Measurements from ENCODE around the gene LRRIQ3.

LRRIQ3 gene

GRCh38 chr1:74005533-74005932 lies 192.4 kb downstream of the LRRIQ3 start:
- no peaks in the 10 kb centered on the region for H3K9me3 ChIP-seq (ENCODE audit: insufficient read depth, low read length, severe bottlenecking)
- H3K9ac ChIP-seq (ENCODE audit: low read depth, low read length), result no peak overlapping the region
- H3K79me2 ChIP-seq (ENCODE audit: insufficient read depth, low read length), result no peaks in the 10 kb centered on the region
- no peak for ATAC-seq (ENCODE audit: insufficient read depth, low read depth)
- H3K4me1 ChIP-seq (ENCODE audit: insufficient read depth, low read length), result peaks cover 11% of the 10 kb centered on the region
- 0 out of 2 replicates have a peak overlapping the region, but pooled peaks have one; percentile 25 for H2AFZ ChIP-seq (ENCODE audit: low read depth, low read length)
- TF ChIP-seq EZH2 (IDR thresholded peaks at IDR 0.05; ENCODE audit: borderline replicate concordance, low read depth, low read length, severe bottlenecking) (no peak), CTCF (IDR thresholded peaks at IDR 0.05; ENCODE audit: borderline replicate concordance, extremely low read depth, low read length, poor library complexity, severe bottlenecking) (no peak)
- no peak for DNase-seq
- no peak overlapping the region for H3K4me2 ChIP-seq (ENCODE audit: insufficient read depth, low read length)
- no peak overlapping the region for H3K4me3 ChIP-seq (ENCODE audit: low read depth in 1 of 2, low read length in 2 of 2)
- no peaks in the 10 kb centered on the region for H4K20me1 ChIP-seq (ENCODE audit: insufficient read depth, low read length)
- no peak overlapping the region for H3K27ac ChIP-seq (ENCODE audit: low read length)
- H3K27me3 ChIP-seq (ENCODE audit: insufficient read depth, low read length, poor library complexity), result no peaks in the 10 kb centered on the region
- H3K36me3 ChIP-seq (ENCODE audit: insufficient read depth, low read length), result no peaks in the 10 kb centered on the region

- Histone ChIP-seq H3K79me2 (ENCODE audit: insufficient read depth, low read length) (no peaks in the 10 kb centered on the region), H2AFZ (ENCODE audit: low read depth, low read length) (no peak overlapping the region), H3K27ac (ENCODE audit: low read length) (no peak overlapping the region), H3K9me3 (ENCODE audit: insufficient read depth, low read length, severe bottlenecking) (no peaks in the 10 kb centered on the region), H3K4me2 (ENCODE audit: insufficient read depth, low read length) (no peak overlapping the region), H3K9ac (ENCODE audit: low read depth, low read length) (no peak overlapping the region), H3K4me1 (ENCODE audit: insufficient read depth, low read length) (no peaks in the 10 kb centered on the region), H4K20me1 (ENCODE audit: insufficient read depth, low read length) (no peaks in the 10 kb centered on the region), H3K4me3 (ENCODE audit: low read depth in 1 of 2, low read length in 2 of 2) (no peak overlapping the region), H3K27me3 (ENCODE audit: insufficient read depth, low read length, poor library complexity) (no peaks in the 10 kb centered on the region), H3K36me3 (ENCODE audit: insufficient read depth, low read length) (no peaks in the 10 kb centered on the region)
- ATAC-seq (ENCODE audit: insufficient read depth, low read depth), result no peak
- TF ChIP-seq EZH2 (IDR thresholded peaks at IDR 0.05; ENCODE audit: borderline replicate concordance, low read depth, low read length, severe bottlenecking) (no peak), CTCF (IDR thresholded peaks at IDR 0.05; ENCODE audit: borderline replicate concordance, extremely low read depth, low read length, poor library complexity, severe bottlenecking) (no peak)
- no peak for DNase-seq
These were observed 194.2 kb downstream of the LRRIQ3 start for GRCh38 chr1:74003806-74004205.

- TF ChIP-seq CTCF (IDR thresholded peaks at IDR 0.05; ENCODE audit: borderline replicate concordance, extremely low read depth, low read length, poor library complexity, severe bottlenecking) (peak; percentile 64), EZH2 (IDR thresholded peaks at IDR 0.05; ENCODE audit: borderline replicate concordance, low read depth, low read length, severe bottlenecking) (no peak)
- H2AFZ ChIP-seq (ENCODE audit: low read depth, low read length), result no peak overlapping the region
- H3K27ac ChIP-seq (ENCODE audit: low read length), result no peak overlapping the region
- no peak overlapping the region for H3K4me3 ChIP-seq (ENCODE audit: low read depth in 1 of 2, low read length in 2 of 2)
- H3K27me3 ChIP-seq (ENCODE audit: insufficient read depth, low read length, poor library complexity), result no peaks in the 10 kb centered on the region
- no peaks in the 10 kb centered on the region for H4K20me1 ChIP-seq (ENCODE audit: insufficient read depth, low read length)
- H3K36me3 ChIP-seq (ENCODE audit: insufficient read depth, low read length), result no peaks in the 10 kb centered on the region
- no peaks in the 10 kb centered on the region for H3K79me2 ChIP-seq (ENCODE audit: insufficient read depth, low read length)
- no peaks in the 10 kb centered on the region for H3K9me3 ChIP-seq (ENCODE audit: insufficient read depth, low read length, severe bottlenecking)
- ATAC-seq (ENCODE audit: insufficient read depth, low read depth) (peak; percentile 81), DNase-seq (no peak)
- H3K4me1 ChIP-seq (ENCODE audit: insufficient read depth, low read length), result no peaks in the 10 kb centered on the region
- H3K9ac ChIP-seq (ENCODE audit: low read depth, low read length), result no peak overlapping the region
- no peak overlapping the region for H3K4me2 ChIP-seq (ENCODE audit: insufficient read depth, low read length)
These were observed 199.5 kb downstream of the LRRIQ3 start for GRCh38 chr1:73998348-73998959.
